ENCODE measurements around the gene MACROH2A2. TPM values are rescaled to one million over a fixed set of nuclear protein-coding genes. Genes with fewer than 3 reads are reported as not detected.

Gene MACROH2A2
- total and polyA plus RNA-seq, 10 of the 15 experiments (the other 5 are each of a cell fraction or from before 2014, with no cell fraction given), result 0.14 to 0.24 TPM; not detected in 8

- TF ChIP-seq, protein P1, sequence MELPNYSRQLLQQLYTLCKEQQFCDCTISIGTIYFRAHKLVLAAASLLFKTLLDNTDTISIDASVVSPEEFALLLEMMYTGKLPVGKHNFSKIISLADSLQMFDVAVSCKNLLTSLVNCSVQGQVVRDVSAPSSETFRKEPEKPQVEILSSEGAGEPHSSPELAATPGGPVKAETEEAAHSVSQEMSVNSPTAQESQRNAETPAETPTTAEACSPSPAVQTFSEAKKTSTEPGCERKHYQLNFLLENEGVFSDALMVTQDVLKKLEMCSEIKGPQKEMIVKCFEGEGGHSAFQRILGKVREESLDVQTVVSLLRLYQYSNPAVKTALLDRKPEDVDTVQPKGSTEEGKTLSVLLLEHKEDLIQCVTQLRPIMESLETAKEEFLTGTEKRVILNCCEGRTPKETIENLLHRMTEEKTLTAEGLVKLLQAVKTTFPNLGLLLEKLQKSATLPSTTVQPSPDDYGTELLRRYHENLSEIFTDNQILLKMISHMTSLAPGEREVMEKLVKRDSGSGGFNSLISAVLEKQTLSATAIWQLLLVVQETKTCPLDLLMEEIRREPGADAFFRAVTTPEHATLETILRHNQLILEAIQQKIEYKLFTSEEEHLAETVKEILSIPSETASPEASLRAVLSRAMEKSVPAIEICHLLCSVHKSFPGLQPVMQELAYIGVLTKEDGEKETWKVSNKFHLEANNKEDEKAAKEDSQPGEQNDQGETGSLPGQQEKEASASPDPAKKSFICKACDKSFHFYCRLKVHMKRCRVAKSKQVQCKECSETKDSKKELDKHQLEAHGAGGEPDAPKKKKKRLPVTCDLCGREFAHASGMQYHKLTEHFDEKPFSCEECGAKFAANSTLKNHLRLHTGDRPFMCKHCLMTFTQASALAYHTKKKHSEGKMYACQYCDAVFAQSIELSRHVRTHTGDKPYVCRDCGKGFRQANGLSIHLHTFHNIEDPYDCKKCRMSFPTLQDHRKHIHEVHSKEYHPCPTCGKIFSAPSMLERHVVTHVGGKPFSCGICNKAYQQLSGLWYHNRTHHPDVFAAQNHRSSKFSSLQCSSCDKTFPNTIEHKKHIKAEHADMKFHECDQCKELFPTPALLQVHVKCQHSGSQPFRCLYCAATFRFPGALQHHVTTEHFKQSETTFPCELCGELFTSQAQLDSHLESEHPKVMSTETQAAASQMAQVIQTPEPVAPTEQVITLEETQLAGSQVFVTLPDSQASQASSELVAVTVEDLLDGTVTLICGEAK (IDR thresholded peaks at IDR 0.05; ENCODE audit: borderline replicate concordance), result 0 out of 2 replicates have a peak, but pooled peaks have one; percentile 28
- no peak for TF ChIP-seq SREBF1 (IDR thresholded peaks at IDR 0.05; ENCODE audit: low read length)
- TF ChIP-seq PBX3 (IDR thresholded peaks at IDR 0.05; ENCODE audit: insufficient replicate concordance, low read depth, low read length), result no peak
- TF ChIP-seq, protein P2, sequence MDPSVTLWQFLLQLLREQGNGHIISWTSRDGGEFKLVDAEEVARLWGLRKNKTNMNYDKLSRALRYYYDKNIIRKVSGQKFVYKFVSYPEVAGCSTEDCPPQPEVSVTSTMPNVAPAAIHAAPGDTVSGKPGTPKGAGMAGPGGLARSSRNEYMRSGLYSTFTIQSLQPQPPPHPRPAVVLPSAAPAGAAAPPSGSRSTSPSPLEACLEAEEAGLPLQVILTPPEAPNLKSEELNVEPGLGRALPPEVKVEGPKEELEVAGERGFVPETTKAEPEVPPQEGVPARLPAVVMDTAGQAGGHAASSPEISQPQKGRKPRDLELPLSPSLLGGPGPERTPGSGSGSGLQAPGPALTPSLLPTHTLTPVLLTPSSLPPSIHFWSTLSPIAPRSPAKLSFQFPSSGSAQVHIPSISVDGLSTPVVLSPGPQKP (IDR thresholded peaks at IDR 0.05; ENCODE audit: low read depth, low read length), result no peak
- TF ChIP-seq YBX1 (IDR thresholded peaks at IDR 0.05), result no peak
- no peak for TF ChIP-seq POLR2AphosphoS5 (IDR thresholded peaks at IDR 0.05; ENCODE audit: low read length)
- TF ChIP-seq, protein P3, sequence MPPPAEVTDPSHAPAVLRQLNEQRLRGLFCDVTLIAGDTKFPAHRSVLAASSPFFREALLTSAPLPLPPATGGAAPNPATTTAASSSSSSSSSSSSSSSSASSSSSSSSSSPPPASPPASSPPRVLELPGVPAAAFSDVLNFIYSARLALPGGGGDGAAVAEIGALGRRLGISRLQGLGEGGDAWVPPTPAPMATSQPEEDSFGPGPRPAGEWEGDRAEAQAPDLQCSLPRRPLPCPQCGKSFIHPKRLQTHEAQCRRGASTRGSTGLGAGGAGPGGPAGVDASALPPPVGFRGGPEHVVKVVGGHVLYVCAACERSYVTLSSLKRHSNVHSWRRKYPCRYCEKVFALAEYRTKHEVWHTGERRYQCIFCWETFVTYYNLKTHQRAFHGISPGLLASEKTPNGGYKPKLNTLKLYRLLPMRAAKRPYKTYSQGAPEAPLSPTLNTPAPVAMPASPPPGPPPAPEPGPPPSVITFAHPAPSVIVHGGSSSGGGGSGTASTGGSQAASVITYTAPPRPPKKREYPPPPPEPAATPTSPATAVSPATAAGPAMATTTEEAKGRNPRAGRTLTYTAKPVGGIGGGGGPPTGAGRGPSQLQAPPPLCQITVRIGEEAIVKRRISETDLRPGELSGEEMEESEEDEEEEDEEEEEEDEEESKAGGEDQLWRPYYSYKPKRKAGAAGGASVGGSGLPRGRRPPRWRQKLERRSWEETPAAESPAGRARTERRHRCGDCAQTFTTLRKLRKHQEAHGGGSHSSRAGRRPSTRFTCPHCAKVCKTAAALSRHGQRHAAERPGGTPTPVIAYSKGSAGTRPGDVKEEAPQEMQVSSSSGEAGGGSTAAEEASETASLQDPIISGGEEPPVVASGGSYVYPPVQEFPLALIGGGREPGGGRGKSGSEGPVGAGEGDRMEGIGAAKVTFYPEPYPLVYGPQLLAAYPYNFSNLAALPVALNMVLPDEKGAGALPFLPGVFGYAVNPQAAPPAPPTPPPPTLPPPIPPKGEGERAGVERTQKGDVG (CRISPR knock-in tag; IDR thresholded peaks at IDR 0.05), result no peak
- 0 out of 4 replicates have a peak, but pooled peaks of 1 of the 2 experiments have one; percentile 25 for TF ChIP-seq EP300 (IDR thresholded peaks at IDR 0.05; ENCODE audit: borderline replicate concordance in 1 of 2, control insufficient read depth in 1 of 2, low read depth in 2 of 2, low read length in 2 of 2)
- no peak for TF ChIP-seq RELB (IDR thresholded peaks at IDR 0.05; ENCODE audit: low read depth)
- no peak for TF ChIP-seq CHD4 (IDR thresholded peaks at IDR 0.05)
- TF ChIP-seq E4F1 (IDR thresholded peaks at IDR 0.05; ENCODE audit: borderline replicate concordance, partially characterized antibody), result peak; percentile 40
These were observed 79.7 kb downstream of the MACROH2A2 start, which contains the start of gene AIFM2 (continued) for GRCh38 chr10:70132098-70133029.

All from GM12878 (cell line).